ENCODE results near the gene G0S2. TPM values are rescaled to one million over a fixed set of nuclear protein-coding genes. Genes with fewer than 3 reads are reported as not detected.

The G0S2 gene, protein sequence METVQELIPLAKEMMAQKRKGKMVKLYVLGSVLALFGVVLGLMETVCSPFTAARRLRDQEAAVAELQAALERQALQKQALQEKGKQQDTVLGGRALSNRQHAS
- 100 to 1,000 TPM in 1 of 2 donors, 10 to 100 TPM in 1; 59.9 to 221 TPM for total RNA-seq

DNA sequence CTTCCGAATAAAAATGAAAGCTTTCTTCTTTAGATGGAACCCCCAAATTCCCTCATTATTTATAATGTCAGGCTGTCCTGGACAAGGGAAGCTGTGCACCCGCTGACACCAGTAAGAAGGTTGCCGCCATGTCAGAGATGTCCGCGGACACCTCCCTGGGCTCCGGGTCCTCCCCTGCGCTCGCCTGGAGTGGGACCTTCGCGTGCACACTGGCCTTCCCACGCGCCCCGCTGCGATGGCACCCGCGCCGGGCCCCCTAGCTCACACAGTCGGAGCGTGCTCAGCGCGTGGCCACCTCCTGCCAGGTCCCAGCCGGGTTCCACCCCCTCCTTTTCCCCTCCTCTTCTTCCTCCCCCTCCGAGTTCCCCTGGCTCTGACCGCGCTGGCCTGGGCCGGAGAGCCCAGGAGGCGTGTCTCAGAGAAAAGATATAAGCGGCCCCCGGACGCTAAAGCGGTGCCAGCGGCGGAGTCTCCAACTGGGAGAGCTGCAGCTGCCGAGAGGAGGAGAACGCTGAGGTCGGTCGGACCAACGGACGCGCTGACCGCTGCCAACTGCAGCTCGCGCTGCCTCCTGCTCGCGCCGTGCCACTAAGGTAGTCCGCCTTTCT is at the start of gene G0S2:
Gene G0S2, plus strand, starts transcription at position 456 of the 608 bp plus-strand sequence. CDS start 273 bp downstream, outside the sequence.
- DNase-seq (peak; percentile 78 to 89 (median 88)), ATAC-seq (peak; percentile 84)
- Histone ChIP-seq H3K36me3 (replicated peaks in 1 of 2; ENCODE audit: insufficient read depth in 1 of 2, low read depth in 2 of 2) (no peaks in the 10 kb centered on the region), H3K27me3 (no peaks in the 10 kb centered on the region), H3K4me1 (peaks cover 48% of the 10 kb centered on the region), H3K9me3 (no peaks in the 10 kb centered on the region), H3K27ac (peak within 1 kb of the TSS; percentile 64 to 70 (median 68)), H3K4me3 (peak within 1 kb of the TSS; percentile 10 to 12)
- 1 to 2% methylated on average over 31 to 46 of the region's 47 CpGs for WGBS, 2 donors
- intact Hi-C loops (cut with DNase I): no loop called here
- TF ChIP-seq, protein P1, sequence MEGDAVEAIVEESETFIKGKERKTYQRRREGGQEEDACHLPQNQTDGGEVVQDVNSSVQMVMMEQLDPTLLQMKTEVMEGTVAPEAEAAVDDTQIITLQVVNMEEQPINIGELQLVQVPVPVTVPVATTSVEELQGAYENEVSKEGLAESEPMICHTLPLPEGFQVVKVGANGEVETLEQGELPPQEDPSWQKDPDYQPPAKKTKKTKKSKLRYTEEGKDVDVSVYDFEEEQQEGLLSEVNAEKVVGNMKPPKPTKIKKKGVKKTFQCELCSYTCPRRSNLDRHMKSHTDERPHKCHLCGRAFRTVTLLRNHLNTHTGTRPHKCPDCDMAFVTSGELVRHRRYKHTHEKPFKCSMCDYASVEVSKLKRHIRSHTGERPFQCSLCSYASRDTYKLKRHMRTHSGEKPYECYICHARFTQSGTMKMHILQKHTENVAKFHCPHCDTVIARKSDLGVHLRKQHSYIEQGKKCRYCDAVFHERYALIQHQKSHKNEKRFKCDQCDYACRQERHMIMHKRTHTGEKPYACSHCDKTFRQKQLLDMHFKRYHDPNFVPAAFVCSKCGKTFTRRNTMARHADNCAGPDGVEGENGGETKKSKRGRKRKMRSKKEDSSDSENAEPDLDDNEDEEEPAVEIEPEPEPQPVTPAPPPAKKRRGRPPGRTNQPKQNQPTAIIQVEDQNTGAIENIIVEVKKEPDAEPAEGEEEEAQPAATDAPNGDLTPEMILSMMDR (IDR thresholded peaks at IDR 0.05): no peak
- TF ChIP-seq POLR2A (IDR thresholded peaks at IDR 0.05): peak; percentile 86 to 91 (median 89)

DNA sequence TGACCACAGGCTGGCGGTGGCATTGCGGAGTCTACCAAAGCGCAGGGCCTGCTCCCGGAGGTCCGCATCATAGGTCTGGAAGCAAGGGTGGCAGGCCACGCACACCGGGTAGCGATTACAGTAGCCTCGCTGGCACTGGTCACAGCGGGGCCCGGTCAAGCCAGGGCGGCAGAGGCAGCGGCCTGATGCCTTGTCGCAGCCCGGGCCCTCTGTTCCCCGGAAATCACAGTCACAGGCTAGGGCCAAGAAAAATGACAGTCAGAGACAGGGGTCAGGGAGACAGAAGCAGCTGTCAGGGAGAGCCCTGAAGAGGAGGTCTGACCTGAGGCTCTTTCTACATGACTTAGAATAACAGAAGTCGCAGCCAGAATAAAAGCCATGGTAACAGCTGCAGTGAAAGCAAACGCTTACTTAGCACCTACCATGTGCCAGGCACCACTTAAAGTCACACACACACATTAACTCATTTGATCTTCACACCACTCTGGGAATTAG is 49.4 kb upstream of the G0S2 start:
- intact Hi-C loops (cut with DNase I): no loop called here
- no peaks in the 10 kb centered on the region for H3K36me3 ChIP-seq (replicated peaks in 1 of 2; ENCODE audit: insufficient read depth in 1 of 2, low read depth in 2 of 2)
- ATAC-seq (no peak), DNase-seq (no peak)
- 45 to 87% methylated on average over 2 to 18 of the region's 18 CpGs for WGBS, 2 donors
- H3K27me3 ChIP-seq: no peaks in the 10 kb centered on the region
- H3K4me3 ChIP-seq: no peak overlapping the region
- peaks cover 15% of the 10 kb centered on the region for H3K4me1 ChIP-seq
- H3K27ac ChIP-seq: no peak overlapping the region
- no peaks in the 10 kb centered on the region for H3K9me3 ChIP-seq
- TF ChIP-seq POLR2A (IDR thresholded peaks at IDR 0.05): no peak
- TF ChIP-seq, protein P1 (IDR thresholded peaks at IDR 0.05): no peak

DNA sequence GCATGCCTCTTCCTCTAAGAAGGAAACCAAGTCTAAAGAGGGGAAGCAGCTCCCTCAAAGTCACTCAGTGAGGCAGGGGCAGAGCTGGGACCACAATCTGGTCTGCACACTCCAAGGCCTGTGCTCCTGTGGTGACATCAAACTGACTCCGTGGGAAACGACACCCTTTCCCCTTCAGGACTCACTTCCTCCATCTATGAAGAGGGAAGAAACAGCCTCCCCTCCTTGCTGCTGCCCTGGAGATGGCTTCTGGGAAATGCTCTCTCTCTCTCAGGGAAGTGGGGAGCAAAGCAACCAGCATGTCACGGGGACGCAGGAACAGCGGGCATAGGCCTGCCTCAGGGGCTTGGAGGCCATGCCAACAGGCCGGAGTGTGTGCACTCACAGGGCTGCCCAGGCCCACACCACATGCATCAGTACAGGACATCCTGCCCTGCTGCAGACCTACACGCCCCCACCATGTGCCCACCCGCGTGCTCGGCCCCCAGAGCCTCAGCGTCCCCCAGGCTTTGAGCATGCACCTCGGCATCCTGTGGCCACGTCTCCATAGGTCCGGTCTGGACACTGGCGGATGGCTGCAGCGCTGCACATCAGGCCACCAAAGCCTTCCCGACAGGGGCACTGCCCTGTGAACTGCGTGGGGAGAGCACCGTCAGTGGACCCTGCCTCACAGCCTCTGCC is 48.7 kb upstream of the G0S2 start:
- WGBS, 2 donors: 92 to 95% methylated on average over 12 to 18 of the region's 19 CpGs
- ATAC-seq (no peak), DNase-seq (no peak)
- Histone ChIP-seq H3K27me3 (no peaks in the 10 kb centered on the region), H3K4me3 (no peak overlapping the region), H3K4me1 (peaks cover 9% of the 10 kb centered on the region), H3K27ac (no peak overlapping the region), H3K36me3 (replicated peaks in 1 of 2; ENCODE audit: insufficient read depth in 1 of 2, low read depth in 2 of 2) (no peaks in the 10 kb centered on the region), H3K9me3 (no peaks in the 10 kb centered on the region)
- intact Hi-C loops (cut with DNase I): no loop called here
- no peak for TF ChIP-seq POLR2A (IDR thresholded peaks at IDR 0.05)
- TF ChIP-seq, protein P1 (IDR thresholded peaks at IDR 0.05): no peak

DNA sequence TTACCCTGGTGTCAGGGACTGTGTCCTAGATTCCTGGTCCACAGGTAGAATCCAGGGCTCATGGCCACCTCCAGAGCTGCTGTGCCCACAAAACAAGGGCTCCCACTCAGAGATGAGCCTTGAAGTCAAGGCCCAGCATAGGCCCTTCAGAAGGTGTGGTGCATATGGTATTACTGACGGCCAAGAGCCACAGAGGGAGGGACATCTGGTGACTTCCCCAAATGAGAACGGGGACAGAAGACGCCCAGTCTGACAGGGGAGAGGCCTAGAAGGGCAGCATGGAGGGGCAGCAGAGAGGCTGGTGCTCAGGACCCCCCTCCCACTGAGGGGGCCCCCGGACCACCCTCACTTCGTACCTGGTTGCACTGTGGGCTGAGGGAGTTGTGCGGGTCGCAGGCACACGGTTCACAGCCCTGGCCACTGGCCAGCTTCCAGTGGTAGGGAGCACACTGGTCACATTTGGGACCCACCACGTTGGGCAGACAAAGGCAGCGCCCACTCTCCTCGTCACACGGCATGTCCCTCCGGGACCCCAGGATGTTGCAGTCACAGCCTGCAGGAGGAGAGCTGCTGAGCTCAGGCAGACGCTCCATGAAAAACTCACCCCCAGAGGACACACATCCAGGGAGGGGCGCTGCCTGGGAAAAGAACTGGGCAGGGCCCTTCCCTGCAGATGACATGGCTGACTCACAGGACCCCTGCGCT is 48.0 kb upstream of the G0S2 start:
- no peak for TF ChIP-seq POLR2A (IDR thresholded peaks at IDR 0.05)
- TF ChIP-seq, protein P1 (IDR thresholded peaks at IDR 0.05): no peak
- no peaks in the 10 kb centered on the region for H3K27me3 ChIP-seq
- H3K9me3 ChIP-seq: no peaks in the 10 kb centered on the region
- H3K36me3 ChIP-seq (replicated peaks in 1 of 2; ENCODE audit: insufficient read depth in 1 of 2, low read depth in 2 of 2): no peaks in the 10 kb centered on the region
- WGBS, 2 donors: 52 to 78% methylated on average over 4 to 16 of the region's 16 CpGs
- no peak for DNase-seq
- ATAC-seq: peak; percentile 20
- peaks cover 2% of the 10 kb centered on the region for H3K4me1 ChIP-seq
- no peak overlapping the region for H3K4me3 ChIP-seq
- H3K27ac ChIP-seq: no peak overlapping the region
- intact Hi-C loops (cut with DNase I): no loop called here
